GM19455 (cell line): Measurements from ENCODE around the gene UNC5C.

Source experiments
- ATAC-seq: cut with Tn5 transposase; IDR thresholded peaks from one replicate; pipeline ENCODE4 v1.9.1; 2021; ENCODE audit not compliant: unreplicated experiment

UNC5C gene

GRCh38 chr4:95224402-95224801 is 324.4 kb downstream of the UNC5C start:
- no peak for ATAC-seq

- ATAC-seq = no peak
These were observed 328.3 kb downstream of the UNC5C start for GRCh38 chr4:95220205-95221175.

- ATAC-seq = no peak
These were observed 329.7 kb downstream of the UNC5C start for GRCh38 chr4:95219109-95219508.

- no peak for ATAC-seq
These were observed 331.6 kb downstream of the UNC5C start for GRCh38 chr4:95217197-95217596.

GRCh38 chr4:95216636-95217035 is 332.1 kb downstream of the UNC5C start:
- no peak for ATAC-seq

GRCh38 chr4:95215991-95216605 is 332.7 kb downstream of the UNC5C start:
- no peak for ATAC-seq

- no peak for ATAC-seq
These were observed 333.7 kb downstream of the UNC5C start for GRCh38 chr4:95215043-95215442.

GRCh38 chr4:95214408-95214807 is 334.4 kb downstream of the UNC5C start:
- no peak for ATAC-seq

- ATAC-seq = no peak
These were observed 335.4 kb downstream of the UNC5C start for GRCh38 chr4:95213366-95213765.

GRCh38 chr4:95212692-95213091 is 336.1 kb downstream of the UNC5C start:
- no peak for ATAC-seq

- ATAC-seq = no peak
These were observed 338.8 kb downstream of the UNC5C start for GRCh38 chr4:95209927-95210326.

GRCh38 chr4:95204873-95205272 is 343.9 kb downstream of the UNC5C start:
- no peak for ATAC-seq

GRCh38 chr4:95204267-95204844 is 344.4 kb downstream of the UNC5C start:
- no peak for ATAC-seq

GRCh38 chr4:95198961-95199360 is 349.8 kb downstream of the UNC5C start:
- no peak for ATAC-seq

GRCh38 chr4:95197353-95197752 is 351.4 kb downstream of the UNC5C start:
- ATAC-seq = no peak

- no peak for ATAC-seq
These were observed 355.2 kb downstream of the UNC5C start for GRCh38 chr4:95193391-95194224.

- no peak for ATAC-seq
These were observed 357.2 kb downstream of the UNC5C start for GRCh38 chr4:95191537-95191936.

- ATAC-seq = no peak
These were observed 357.9 kb downstream of the UNC5C start for GRCh38 chr4:95190751-95191436.

- ATAC-seq = no peak
These were observed 359.9 kb downstream of the UNC5C start for GRCh38 chr4:95188701-95189370.

- no peak for ATAC-seq
These were observed 362.1 kb downstream of the UNC5C start for GRCh38 chr4:95186666-95187065.
